Colonic mucosa (tissue), 4 donors: ENCODE measurements around the gene TRAPPC11. TPM values are rescaled to one million over a fixed set of nuclear protein-coding genes. Genes with fewer than 3 reads are reported as not detected.

Experiments
- DNase-seq: peaks from one replicate; pipeline ENCODE4 v3.0.0-alpha.2; 2020
- H3K27ac ChIP-seq: fragments of 200-600 bp; one replicate; pipeline ENCODE4 v1.8.0; 2021
- H3K27me3 ChIP-seq: fragments of 200-600 bp; one replicate; pipeline ENCODE4 v1.8.0; 2021
- H3K36me3 ChIP-seq: fragments of 200-600 bp; one replicate; pipeline ENCODE4 v1.8.0; 2021
- H3K4me1 ChIP-seq: fragments of 200-600 bp; one replicate; pipeline ENCODE4 v1.8.0; 2021; ENCODE audit warnings: mild to moderate bottlenecking
- H3K4me3 ChIP-seq: fragments of 200-600 bp; one replicate; pipeline ENCODE4 v1.8.0; 2021
- H3K9ac ChIP-seq, 2 donors: one replicate each; pipeline ENCODE4 v1.7.0; 2013; ENCODE audit warnings: control low read depth in 2 of 2, low read depth in 2 of 2, low read length in 2 of 2
- H3K9me3 ChIP-seq: fragments of 200-600 bp; one replicate; pipeline ENCODE4 v1.8.0; 2021
- intact Hi-C: fragments of 100-400 bp; cut with DNase I; formaldehyde crosslinking; loops from one replicate; pipeline ENCODE4 v1.14.1; 2022
- total RNA-seq, 2 donors: library from RNA; stranded (reverse); fragmentation: NEBNext Ultra II Directional in 1 of 2; extraction: Animal tissue kit (Norgen Biotek cat#: 25700) in 1 of 2; gene quantifications; one replicate each; pipeline ENCODE4 v1.2.1, GENCODE V29; 2021
- TF ChIP-seq, protein P1 (sequence below): fragments of 200-600 bp; IDR thresholded peaks from one replicate; pipeline ENCODE4 v1.8.0; 2022; ENCODE audit warnings: antibody characterized with exemption, mild to moderate bottlenecking
- donor health status: healthy.
- donor health status: DM: no; HTN: no; CAD: no.
- donor health status: DM: no; HTN: no; CAD: no.

The TRAPPC11 gene
- total RNA-seq, 2 donors from 2014 or later = 25.2 to 29.2 TPM

DNA sequence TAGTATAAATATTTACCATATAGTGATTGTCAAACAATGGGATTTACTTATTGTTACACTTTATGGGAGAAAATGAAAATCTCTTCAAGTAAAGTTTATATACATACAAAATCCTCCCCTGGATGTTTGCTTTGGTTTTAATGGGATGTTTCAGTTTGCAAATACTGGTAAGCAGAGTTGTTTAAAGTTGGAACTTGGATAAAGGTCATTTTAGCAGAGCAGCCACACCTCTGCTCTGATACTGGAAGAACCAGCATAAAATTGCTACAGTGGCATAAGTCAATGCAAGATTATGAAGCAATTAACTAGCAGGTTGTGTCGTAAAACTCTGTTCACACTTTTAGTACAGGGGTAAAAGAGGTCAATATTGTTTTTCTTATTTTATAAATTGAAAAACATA is 101.2 kb downstream of the TRAPPC11 start:
- DNase-seq = peak; percentile 37
- TF ChIP-seq, protein P1, sequence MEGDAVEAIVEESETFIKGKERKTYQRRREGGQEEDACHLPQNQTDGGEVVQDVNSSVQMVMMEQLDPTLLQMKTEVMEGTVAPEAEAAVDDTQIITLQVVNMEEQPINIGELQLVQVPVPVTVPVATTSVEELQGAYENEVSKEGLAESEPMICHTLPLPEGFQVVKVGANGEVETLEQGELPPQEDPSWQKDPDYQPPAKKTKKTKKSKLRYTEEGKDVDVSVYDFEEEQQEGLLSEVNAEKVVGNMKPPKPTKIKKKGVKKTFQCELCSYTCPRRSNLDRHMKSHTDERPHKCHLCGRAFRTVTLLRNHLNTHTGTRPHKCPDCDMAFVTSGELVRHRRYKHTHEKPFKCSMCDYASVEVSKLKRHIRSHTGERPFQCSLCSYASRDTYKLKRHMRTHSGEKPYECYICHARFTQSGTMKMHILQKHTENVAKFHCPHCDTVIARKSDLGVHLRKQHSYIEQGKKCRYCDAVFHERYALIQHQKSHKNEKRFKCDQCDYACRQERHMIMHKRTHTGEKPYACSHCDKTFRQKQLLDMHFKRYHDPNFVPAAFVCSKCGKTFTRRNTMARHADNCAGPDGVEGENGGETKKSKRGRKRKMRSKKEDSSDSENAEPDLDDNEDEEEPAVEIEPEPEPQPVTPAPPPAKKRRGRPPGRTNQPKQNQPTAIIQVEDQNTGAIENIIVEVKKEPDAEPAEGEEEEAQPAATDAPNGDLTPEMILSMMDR = no peak
- H3K4me3 ChIP-seq = no peak overlapping the region
- no peak overlapping the region for H3K27ac ChIP-seq
- no peaks in the 10 kb centered on the region for H3K4me1 ChIP-seq
- no peaks in the 10 kb centered on the region for H3K27me3 ChIP-seq
- H3K9me3 ChIP-seq = no peaks in the 10 kb centered on the region
- H3K36me3 ChIP-seq = no peaks in the 10 kb centered on the region
- intact Hi-C loops = no loop called here
- no peak overlapping the region for H3K9ac ChIP-seq

Other genes starting within 250 kb of the TRAPPC11 start
- 10 to 100 TPM; 17.5 to 23.5 TPM for gene CDKN2AIP, start 214.7 kb upstream of the TRAPPC11 start, total RNA-seq
- 10 to 100 TPM; 11.0 to 15.3 TPM for gene ING2, start 154.2 kb upstream of the TRAPPC11 start, total RNA-seq
- gene RWDD4, start 108 bp upstream of the TRAPPC11 start, total RNA-seq = 10 to 100 TPM; 17.1 to 19.3 TPM
- 1 to 10 TPM in 1 of 2 donors, under 1 TPM in 1; 0.89 to 2.5 TPM for gene STOX2, start 246.0 kb downstream of the TRAPPC11 start, total RNA-seq